HEK293 (cell line): Measurements from ENCODE around the gene THRAP3.
A peak's percentile ranks its signal among the peaks of the same experiment; 100 is the strongest.

Experiments used
- HIC1 ChIP-seq: fragments of 450-650 bp; formaldehyde crosslinking; IDR thresholded peaks from 2 replicates; pipeline ENCODE4 v1.5.1; 2016; ENCODE audit warnings: missing biosample characterization, missing genetic modification characterization
- INSM2 ChIP-seq: fragments of 450-650 bp; formaldehyde crosslinking; IDR thresholded peaks from 2 replicates; pipeline ENCODE4 v1.5.1; 2016; ENCODE audit warnings: missing biosample characterization, missing genetic modification characterization
- PRDM2 ChIP-seq: fragments of 450-650 bp; formaldehyde crosslinking; IDR thresholded peaks from 2 replicates; pipeline ENCODE4 v1.5.1; 2016; ENCODE audit warnings: missing biosample characterization, missing genetic modification characterization, borderline replicate concordance
- REST ChIP-seq: fragments of 450-650 bp; formaldehyde crosslinking; IDR thresholded peaks from 2 replicates; pipeline ENCODE4 v1.5.1; 2016; ENCODE audit warnings: missing biosample characterization, missing genetic modification characterization
- SALL2 ChIP-seq: fragments of 450-650 bp; formaldehyde crosslinking; IDR thresholded peaks from 2 replicates; pipeline ENCODE4 v1.5.0; 2017; ENCODE audit warnings: missing biosample characterization, mild to moderate bottlenecking, missing genetic modification characterization, borderline replicate concordance
- SP3 ChIP-seq: fragments of 450-650 bp; formaldehyde crosslinking; IDR thresholded peaks from 2 replicates; pipeline ENCODE4 v1.5.1; 2016; ENCODE audit warnings: missing biosample characterization, missing genetic modification characterization
- ZBTB48 ChIP-seq: fragments of 450-650 bp; formaldehyde crosslinking; IDR thresholded peaks from 2 replicates; pipeline ENCODE4 v1.5.1; 2016; ENCODE audit warnings: missing biosample characterization, missing genetic modification characterization
- ZNF214 ChIP-seq: fragments of 450-650 bp; formaldehyde crosslinking; IDR thresholded peaks from 2 replicates; pipeline ENCODE4 v1.5.1; 2017; ENCODE audit warnings: missing biosample characterization, mild to moderate bottlenecking, missing genetic modification characterization, borderline replicate concordance
- ZNF292 ChIP-seq: fragments of 450-650 bp; formaldehyde crosslinking; IDR thresholded peaks from 2 replicates; pipeline ENCODE4 v1.5.1; 2016; ENCODE audit warnings: low read depth, missing biosample characterization, missing genetic modification characterization, borderline replicate concordance
- ZNF350 ChIP-seq: fragments of 450-650 bp; formaldehyde crosslinking; IDR thresholded peaks from 2 replicates; pipeline ENCODE4 v1.5.0; 2017; ENCODE audit warnings: missing biosample characterization, mild to moderate bottlenecking, missing genetic modification characterization
- ZNF514 ChIP-seq: fragments of 450-650 bp; formaldehyde crosslinking; IDR thresholded peaks from 2 replicates; pipeline ENCODE4 v1.5.1; 2016; ENCODE audit warnings: missing biosample characterization, missing genetic modification characterization
- ZNF521 ChIP-seq: fragments of 450-650 bp; formaldehyde crosslinking; IDR thresholded peaks from 2 replicates; pipeline ENCODE4 v1.5.1; 2017; ENCODE audit warnings: missing biosample characterization, mild to moderate bottlenecking, missing genetic modification characterization
- ZNF560 ChIP-seq: fragments of 450-650 bp; formaldehyde crosslinking; IDR thresholded peaks from 2 replicates; pipeline ENCODE4 v1.5.1; 2017; ENCODE audit warnings: missing biosample characterization, missing genetic modification characterization, borderline replicate concordance
- ZNF626 ChIP-seq: fragments of 450-650 bp; sonication (Bioruptor Pico); formaldehyde crosslinking; IDR thresholded peaks from 2 replicates; pipeline ENCODE4 v1.5.1; 2018; ENCODE audit warnings: missing biosample characterization, missing genetic modification characterization, inconsistent platforms
- ZNF664 ChIP-seq: fragments of 450-650 bp; formaldehyde crosslinking; IDR thresholded peaks from 2 replicates; pipeline ENCODE4 v1.5.1; 2016; ENCODE audit warnings: missing biosample characterization, missing genetic modification characterization
- ZNF692 ChIP-seq: fragments of 450-650 bp; formaldehyde crosslinking; IDR thresholded peaks from 2 replicates; pipeline ENCODE4 v1.5.1; 2016; ENCODE audit warnings: missing biosample characterization, missing genetic modification characterization
- ZNF704 ChIP-seq: fragments of 450-650 bp; formaldehyde crosslinking; IDR thresholded peaks from 2 replicates; pipeline ENCODE4 v1.5.1; 2016; ENCODE audit warnings: missing biosample characterization, missing genetic modification characterization
- ZNF776 ChIP-seq: fragments of 450-650 bp; formaldehyde crosslinking; IDR thresholded peaks from 2 replicates; pipeline ENCODE4 v1.5.0; 2017; ENCODE audit warnings: missing biosample characterization, missing genetic modification characterization, borderline replicate concordance
- ZNF777 ChIP-seq: fragments of 450-650 bp; formaldehyde crosslinking; IDR thresholded peaks from 2 replicates; pipeline ENCODE4 v1.5.1; 2017; ENCODE audit warnings: missing biosample characterization, missing genetic modification characterization, borderline replicate concordance
- ZNF791 ChIP-seq: fragments of 450-650 bp; formaldehyde crosslinking; IDR thresholded peaks from 2 replicates; pipeline ENCODE4 v1.5.1; 2016; ENCODE audit warnings: missing biosample characterization, missing genetic modification characterization
- ZNF837 ChIP-seq: fragments of 450-650 bp; formaldehyde crosslinking; IDR thresholded peaks from 2 replicates; pipeline ENCODE4 v1.5.1; 2016; ENCODE audit warnings: missing biosample characterization, missing genetic modification characterization

The THRAP3 gene

GRCh38 chr1:36224537-36225282 is 467 bp downstream of the THRAP3 start (continued):
- no peak for TF ChIP-seq REST (tag by site-specific recombination)
- no peak for TF ChIP-seq ZNF560 (tag by site-specific recombination)
- 0 out of 2 replicates have a peak, but pooled peaks have one; percentile 6 for TF ChIP-seq SP3 (tag by site-specific recombination)
- TF ChIP-seq SALL2 (tag by site-specific recombination): no peak
- TF ChIP-seq ZNF692 (tag by site-specific recombination): no peak
- no peak for TF ChIP-seq ZNF704 (tag by site-specific recombination)
- TF ChIP-seq ZNF521 (tag by site-specific recombination): no peak
- TF ChIP-seq ZNF777: no peak
- no peak for TF ChIP-seq PRDM2 (tag by site-specific recombination)
- TF ChIP-seq HIC1 (tag by site-specific recombination): no peak
- TF ChIP-seq ZNF350: no peak
- no peak for TF ChIP-seq ZNF214 (tag by site-specific recombination)
- no peak for TF ChIP-seq ZNF292 (tag by site-specific recombination)
- no peak for TF ChIP-seq ZNF514 (tag by site-specific recombination)
- peak; percentile 55; the same call in 1 of the 2 replicates for TF ChIP-seq ZBTB48
- TF ChIP-seq ZNF837: no peak
- TF ChIP-seq ZNF791 (tag by site-specific recombination): no peak
- TF ChIP-seq ZNF664 (tag by site-specific recombination): no peak
- TF ChIP-seq ZNF626 (tag by site-specific recombination): no peak
- no peak for TF ChIP-seq INSM2
- no peak for TF ChIP-seq ZNF776
